Glomerular endothelial cell (primary cell): ENCODE results near the gene FERMT2. TPM values are rescaled to one million over a fixed set of nuclear protein-coding genes. Genes with fewer than 3 reads are reported as not detected.
"Not testable (repeated sequence)": the region's sequence is repeated elsewhere in the genome, so short reads cannot be mapped to it uniquely, and the experiment has no call there.

ENCODE experiments used
- DNase-seq: peaks from one replicate; pipeline ENCODE4 v3.0.0-alpha.2; 2011; ENCODE audit warnings: low read depth, low spot score; ENCODE audit errors: extremely low read depth
- total RNA-seq: library from RNA; depleted of rRNA; stranded (reverse); fragments of >200 nt; gene quantifications from 2 replicates; pipeline ENCODE4 v1.2.3, GENCODE V29; 2015

The FERMT2 gene
- total RNA-seq, 1 donor from 2014 or later: 101 TPM

- DNase-seq: no peak
Observed at GRCh38 chr14:52944254-52944653, 6.6 kb downstream of the FERMT2 start.

GRCh38 chr14:52939427-52939826, 11.4 kb downstream of the FERMT2 start:
- DNase-seq: no peak

GRCh38 chr14:52937869-52938268, 13.0 kb downstream of the FERMT2 start:
- no peak for DNase-seq

- no peak for DNase-seq
Observed at GRCh38 chr14:52937306-52937705, 13.5 kb downstream of the FERMT2 start.

- DNase-seq: no peak
Observed at GRCh38 chr14:52936437-52936836, 14.4 kb downstream of the FERMT2 start.

- no peak for DNase-seq
Observed at GRCh38 chr14:52935833-52936232, 15.0 kb downstream of the FERMT2 start.

- no peak for DNase-seq
Observed at GRCh38 chr14:52934762-52935161, 16.1 kb downstream of the FERMT2 start.

GRCh38 chr14:52929192-52929807, 21.6 kb downstream of the FERMT2 start:
- DNase-seq: no peak

- DNase-seq: no peak
Observed at GRCh38 chr14:52926953-52927352, 23.9 kb downstream of the FERMT2 start.

- DNase-seq: no peak
Observed at GRCh38 chr14:52923902-52924575, 26.8 kb downstream of the FERMT2 start.

GRCh38 chr14:52922656-52923055, 28.2 kb downstream of the FERMT2 start:
- DNase-seq: no peak

- DNase-seq: no peak
Observed at GRCh38 chr14:52922059-52922458, 28.8 kb downstream of the FERMT2 start.

GRCh38 chr14:52920411-52920810, 30.4 kb downstream of the FERMT2 start:
- DNase-seq: not testable (repeated sequence)

- DNase-seq: no peak
Observed at GRCh38 chr14:52919971-52920370, 30.9 kb downstream of the FERMT2 start.

GRCh38 chr14:52918486-52918885, 32.4 kb downstream of the FERMT2 start:
- DNase-seq: peak; percentile 91

GRCh38 chr14:52917735-52918134, 33.1 kb downstream of the FERMT2 start:
- no peak for DNase-seq

GRCh38 chr14:52914295-52914694, 36.6 kb downstream of the FERMT2 start:
- no peak for DNase-seq

GRCh38 chr14:52913271-52913670, 37.6 kb downstream of the FERMT2 start:
- DNase-seq: no peak

GRCh38 chr14:52911904-52912303, 38.9 kb downstream of the FERMT2 start:
- DNase-seq: no peak

- DNase-seq: no peak
Observed at GRCh38 chr14:52910572-52910971, 40.3 kb downstream of the FERMT2 start.

GRCh38 chr14:52907949-52908348, 42.9 kb downstream of the FERMT2 start:
- no peak for DNase-seq

- DNase-seq: no peak
Observed at GRCh38 chr14:52906141-52906601, 44.7 kb downstream of the FERMT2 start.
